Stimulated activated naive CD4-positive, alpha-beta T cell treated with Interleukin-2 at 50 U/mL for 16 hours (primary cell): ENCODE data around the gene NCAPG2.
"Not testable (repeated sequence)": the region's sequence is repeated elsewhere in the genome, so short reads cannot be mapped to it uniquely, and the experiment has no call there.

Experiments used
- DNase-seq: peaks from one replicate; lab custom pipeline; 2025; lab: John Stamatoyannopoulos, UW

Gene NCAPG2

DNA sequence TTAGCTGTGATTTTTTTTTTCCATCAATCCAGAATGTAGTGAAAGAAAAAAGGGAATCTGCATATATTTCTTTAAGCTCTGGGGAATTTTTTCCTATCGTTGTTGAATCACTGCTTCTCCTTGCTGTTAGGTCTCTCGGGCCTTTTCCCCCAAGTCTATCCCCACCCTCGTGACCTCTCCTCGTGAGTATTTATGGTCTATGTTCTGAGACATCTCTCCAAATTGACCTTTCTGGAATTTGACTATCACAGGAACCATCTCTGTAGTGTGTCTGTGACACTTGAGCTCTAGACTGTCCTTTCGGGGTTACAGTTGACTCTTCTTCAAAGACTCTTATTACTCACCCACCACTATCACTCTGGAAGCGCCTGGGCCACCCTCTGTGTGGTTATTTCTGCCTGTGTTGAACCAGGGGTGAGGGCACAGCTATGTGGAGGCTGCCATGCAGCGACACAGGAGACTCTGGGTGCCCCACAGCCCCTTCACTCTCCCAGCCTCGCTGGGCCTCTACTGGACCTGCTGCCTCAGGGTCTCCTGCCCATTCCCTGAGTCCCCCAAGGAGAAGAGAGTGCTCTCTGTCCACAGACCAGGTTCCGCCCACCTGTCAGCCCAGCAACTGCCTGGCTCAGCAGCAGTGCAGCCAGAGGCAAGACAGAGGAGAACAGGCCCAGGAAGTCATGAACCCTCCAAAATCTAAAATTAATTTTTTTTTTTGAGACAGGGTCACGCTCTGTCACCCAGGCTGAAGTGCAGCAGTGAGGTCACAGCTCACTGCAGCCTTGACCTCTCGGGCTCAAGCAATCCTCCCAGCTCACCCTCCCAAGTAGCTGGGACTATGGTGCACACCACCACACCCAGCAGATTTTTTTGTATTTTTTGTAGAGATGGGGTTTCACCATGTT is 71.3 kb downstream of the NCAPG2 start:
- DNase-seq: no peak

DNA sequence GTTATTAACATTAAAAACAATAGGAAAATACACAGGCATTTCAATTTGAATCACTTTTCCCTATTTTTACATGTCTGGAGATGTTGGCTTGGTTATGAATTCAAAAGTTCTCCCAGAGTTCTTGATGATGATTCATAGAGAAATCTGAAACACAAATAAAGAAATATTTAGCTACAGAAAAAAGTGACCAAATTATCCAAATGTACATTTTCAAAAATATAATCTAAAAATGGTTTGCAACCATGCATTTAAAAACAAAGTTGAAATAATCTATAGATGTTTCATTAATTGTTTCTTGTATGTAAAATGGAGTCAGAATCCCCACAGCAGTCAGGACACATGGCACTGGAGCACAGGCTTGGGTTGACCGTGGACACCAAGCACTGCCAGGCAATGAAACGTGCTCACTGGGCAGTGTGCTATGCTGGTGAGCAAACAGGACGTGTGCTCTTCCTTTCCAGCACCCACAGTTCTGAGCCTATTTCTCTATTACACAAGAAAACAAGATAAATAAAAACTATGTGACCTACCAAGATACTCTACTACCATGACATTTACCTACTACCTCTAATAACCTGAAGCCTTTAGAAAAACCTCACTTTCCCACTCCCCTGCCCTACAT is 72.9 kb downstream of the NCAPG2 start:
- no peak for DNase-seq

GRCh38 chr7:158626289-158626688 is 78.3 kb downstream of the NCAPG2 start:
- DNase-seq: not testable (repeated sequence)

GRCh38 chr7:158623241-158623640 is 81.4 kb downstream of the NCAPG2 start:
- DNase-seq: no peak

GRCh38 chr7:158620839-158621441 is 83.7 kb downstream of the NCAPG2 start:
- DNase-seq: no peak

GRCh38 chr7:158620418-158620817 is 84.2 kb downstream of the NCAPG2 start:
- DNase-seq: no peak

- no peak for DNase-seq
These were observed 85.9 kb downstream of the NCAPG2 start for GRCh38 chr7:158618745-158619140.

GRCh38 chr7:158617737-158618128 is 86.9 kb downstream of the NCAPG2 start:
- DNase-seq: no peak

GRCh38 chr7:158616050-158616449 is 88.6 kb downstream of the NCAPG2 start:
- no peak for DNase-seq

DNA sequence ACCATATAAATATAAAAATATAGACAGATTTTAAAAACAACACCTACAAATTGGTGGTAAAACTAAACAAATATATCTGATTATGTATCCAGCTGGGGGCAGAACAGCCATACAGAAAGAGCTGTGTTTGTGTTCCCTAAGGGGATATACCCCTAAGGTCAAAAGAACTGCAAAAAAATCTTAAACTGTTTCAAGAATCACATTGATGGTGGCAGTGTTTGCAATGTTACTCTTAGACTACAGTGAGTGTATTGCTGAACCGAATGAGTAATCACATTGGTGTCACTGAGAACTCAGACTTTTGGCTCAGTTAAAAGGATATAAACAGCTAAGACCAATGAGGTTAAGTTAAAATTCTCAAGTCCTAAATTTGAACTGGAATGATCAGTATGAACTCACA is 89.9 kb downstream of the NCAPG2 start:
- DNase-seq: no peak

- no peak for DNase-seq
These were observed 91.1 kb downstream of the NCAPG2 start for GRCh38 chr7:158613481-158613880.

GRCh38 chr7:158612546-158612945 is 92.1 kb downstream of the NCAPG2 start:
- no peak for DNase-seq

DNA sequence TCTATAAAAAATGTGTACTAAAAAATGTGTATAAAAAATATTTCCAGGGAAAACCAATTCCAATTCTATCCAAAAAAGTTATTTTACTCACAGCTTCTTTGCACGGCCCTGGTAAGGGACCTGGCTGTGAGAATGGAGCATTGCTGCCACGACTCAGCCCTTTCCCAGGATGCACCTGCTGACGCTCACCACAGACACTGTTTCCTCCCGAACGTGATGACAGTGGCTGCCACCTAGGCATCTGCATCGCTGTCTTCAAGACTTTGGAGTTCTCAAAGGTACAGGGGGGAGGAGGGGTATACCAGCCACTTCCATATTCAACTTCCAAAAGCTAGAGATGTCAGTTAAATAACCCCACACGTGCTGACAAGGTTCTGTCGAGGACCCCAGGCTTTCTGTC is 93.1 kb downstream of the NCAPG2 start:
- DNase-seq: no peak

- DNase-seq: no peak
These were observed 95.2 kb downstream of the NCAPG2 start for GRCh38 chr7:158609313-158609974.

DNA sequence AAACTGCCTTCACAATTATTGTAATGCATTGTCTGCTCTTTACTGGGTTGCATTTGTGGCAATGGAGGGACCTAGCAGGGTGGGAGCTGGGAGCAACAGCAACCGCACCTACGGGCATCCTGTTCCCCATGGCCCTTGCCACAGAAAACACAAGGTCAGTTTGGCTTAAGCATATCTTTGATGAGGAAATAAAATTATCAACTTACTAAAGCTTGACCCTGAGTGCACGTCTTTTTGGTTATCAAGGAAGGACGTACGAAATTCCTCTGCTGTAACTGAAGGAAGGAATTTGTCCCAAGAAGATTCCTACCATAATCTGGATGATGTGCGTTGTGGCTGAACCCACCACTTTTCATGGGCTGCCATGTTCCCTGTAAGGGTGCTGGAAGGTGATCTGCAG is 97.0 kb downstream of the NCAPG2 start:
- DNase-seq: no peak

DNA sequence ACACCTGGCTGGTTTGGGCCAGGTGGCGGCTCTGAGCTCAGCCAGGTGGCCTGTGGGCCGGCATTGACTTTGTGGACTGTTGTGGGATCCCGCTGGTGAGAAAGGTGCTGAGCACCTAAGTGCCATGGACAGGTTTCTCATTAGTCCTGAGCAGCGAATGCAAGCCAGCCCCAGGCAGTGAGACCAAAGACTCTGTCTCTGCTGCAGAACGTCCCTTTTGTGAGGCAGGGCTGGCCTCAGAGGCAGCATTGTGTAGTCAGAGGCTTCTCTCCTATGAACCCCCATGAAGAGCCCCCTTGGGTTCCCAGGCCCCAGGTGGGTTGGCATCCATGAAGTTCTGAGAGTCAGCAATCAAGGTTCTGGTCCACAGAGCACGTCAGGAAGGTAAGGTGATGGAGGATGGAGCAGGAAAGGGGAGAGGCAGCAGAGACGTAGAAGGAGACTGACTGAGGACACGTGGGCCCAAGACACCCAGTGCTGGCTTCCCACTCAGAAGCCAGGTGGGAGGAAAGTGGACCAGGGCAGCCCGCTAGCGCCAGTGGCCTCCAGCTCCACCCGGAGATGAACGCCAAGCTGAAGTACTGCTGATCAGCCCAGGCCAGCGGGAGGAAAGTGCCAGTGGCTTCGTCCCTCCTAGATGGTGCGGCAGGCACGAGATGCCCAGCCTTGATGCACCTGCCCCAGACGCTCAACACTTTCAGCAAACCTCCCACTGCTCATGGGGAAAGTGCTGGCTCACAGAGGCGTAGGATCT is 97.8 kb downstream of the NCAPG2 start:
- no peak for DNase-seq

- no peak for DNase-seq
These were observed 98.5 kb downstream of the NCAPG2 start for GRCh38 chr7:158606129-158606528.

- no peak for DNase-seq
These were observed 100.5 kb downstream of the NCAPG2 start for GRCh38 chr7:158603773-158604755.

DNA sequence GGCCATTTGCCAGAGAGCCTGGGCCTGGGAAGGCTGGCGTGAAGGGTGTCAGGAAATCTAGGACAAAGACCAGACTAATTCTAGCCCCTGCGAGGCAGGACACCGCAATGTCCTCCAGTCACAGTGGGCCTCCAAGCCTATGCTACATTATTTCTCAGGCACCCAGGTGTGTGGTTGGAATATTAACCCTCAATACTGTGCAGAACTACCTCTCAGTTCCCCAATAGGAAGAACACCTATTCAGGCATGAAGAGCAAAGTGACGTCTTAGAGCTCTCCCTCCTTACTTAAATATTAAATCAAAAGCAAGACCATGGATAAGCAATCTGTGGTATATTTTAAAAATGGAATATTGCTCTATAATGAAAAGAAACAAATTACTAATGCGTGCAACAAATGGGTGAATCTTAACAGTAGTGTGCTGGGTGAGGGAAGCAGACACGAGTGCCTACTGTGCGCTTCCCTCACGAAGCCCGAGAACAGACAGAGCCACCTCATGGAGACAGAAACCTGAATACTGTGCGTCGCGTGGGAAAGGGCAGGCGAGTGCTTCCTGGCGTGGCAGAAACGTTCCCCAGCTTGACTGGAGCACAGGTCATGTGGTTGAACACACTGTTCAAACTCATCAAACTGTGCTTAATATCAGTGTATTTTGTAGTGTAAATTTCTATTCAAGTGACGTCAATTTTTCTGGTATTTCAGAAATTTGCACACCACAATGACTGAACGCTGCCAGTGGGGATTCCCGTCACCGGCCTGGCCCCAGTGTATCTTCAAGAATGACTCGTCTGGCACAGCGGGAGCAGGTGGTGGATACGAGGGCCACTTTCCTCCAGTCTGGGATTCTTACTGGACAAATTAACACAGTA is 101.5 kb downstream of the NCAPG2 start:
- no peak for DNase-seq

- DNase-seq: no peak
These were observed 102.6 kb downstream of the NCAPG2 start for GRCh38 chr7:158602041-158602440.
